Dermis lymphatic vessel endothelial cell (primary cell): Measurements from ENCODE around the gene RAB5A. TPM values are rescaled to one million over a fixed set of nuclear protein-coding genes. Genes with fewer than 3 reads are reported as not detected.

Experiments
- total RNA-seq: library from RNA; depleted of rRNA; stranded (reverse); fragments of >200 nt; gene quantifications from 2 replicates; pipeline ENCODE4 v1.2.1, GENCODE V29; 2014

The RAB5A gene
- total RNA-seq, result 66.8 and 76.1 TPM in 2 replicates

GRCh38 chr3:19946832-19947548 is at the start of gene RAB5A:
Gene RAB5A, plus strand, starts transcription at chr3:19947097. Its CDS starts 3,802 bp downstream, at chr3:19950899.

GRCh38 chr3:19934098-19934566 is 12.8 kb upstream of the RAB5A start, which contains the start of gene EFHB:
Gene EFHB, minus strand, starts transcription at chr3:19934217. Its CDS starts 199 bp downstream, at chr3:19934018.

GRCh38 chr3:20012164-20012563 is 65.3 kb downstream of the RAB5A start, which contains the start of gene PP2D1:
Gene PP2D1, minus strand, starts transcription at chr3:20012264. Its CDS starts 192 bp downstream, at chr3:20012072.

Other genes starting within 250 kb of the RAB5A start
- 0.22 and 0.34 TPM in 2 replicates for gene EFHB, start 12.9 kb upstream of the RAB5A start, total RNA-seq
- gene PP2D1, start 65.2 kb downstream of the RAB5A start, total RNA-seq, result not detected in 2 replicates
- 15.1 and 15.2 TPM in 2 replicates for gene KAT2B, start 93.3 kb downstream of the RAB5A start, total RNA-seq
- gene SGO1, start 239.1 kb downstream of the RAB5A start, total RNA-seq, result 1.2 TPM in 2 replicates